GM21381 (cell line): ENCODE results near the gene LIPI.
"Not testable (repeated sequence)": the region's sequence is repeated elsewhere in the genome, so short reads cannot be mapped to it uniquely, and the experiment has no call there.

Source experiments
- ATAC-seq: cut with Tn5 transposase; IDR thresholded peaks from one replicate; pipeline ENCODE4 v1.9.1; 2021; ENCODE audit warnings: mild to moderate bottlenecking, moderate library complexity; ENCODE audit not compliant: unreplicated experiment

LIPI gene

GRCh38 chr21:14074177-14074576, 136.6 kb downstream of the LIPI start:
- ATAC-seq: no peak

GRCh38 chr21:14073615-14074014, 137.1 kb downstream of the LIPI start:
- ATAC-seq: no peak

- no peak for ATAC-seq
These were observed 137.8 kb downstream of the LIPI start for GRCh38 chr21:14072761-14073535.

GRCh38 chr21:14071902-14072734, 138.6 kb downstream of the LIPI start:
- no peak for ATAC-seq

GRCh38 chr21:14070968-14071367, 139.8 kb downstream of the LIPI start:
- no peak for ATAC-seq

- ATAC-seq: no peak
These were observed 140.5 kb downstream of the LIPI start for GRCh38 chr21:14070049-14070893.

GRCh38 chr21:14064296-14064645, 146.5 kb downstream of the LIPI start:
- no peak for ATAC-seq

GRCh38 chr21:14063620-14064295, 147.0 kb downstream of the LIPI start:
- ATAC-seq: not testable (repeated sequence)

GRCh38 chr21:14062684-14063083, 148.1 kb downstream of the LIPI start:
- ATAC-seq: not testable (repeated sequence)

GRCh38 chr21:14061820-14062219, 148.9 kb downstream of the LIPI start:
- not testable (repeated sequence) for ATAC-seq

GRCh38 chr21:14058995-14059627, 151.6 kb downstream of the LIPI start:
- ATAC-seq: not testable (repeated sequence)
